OCI-LY3 (cell line): ENCODE data around the gene TOM1.

Source experiments
- H2AFZ ChIP-seq: fragments of 200-600, 300-600 bp; shearing (Covaris generic); 2 replicates; pipeline ENCODE4 v1.6.0; 2014; ENCODE audit warnings: antibody characterized with exemption, low read depth, low read length
- H3K27ac ChIP-seq: fragments of 200-600, 300-600 bp; sonication (generic); 2 replicates; pipeline ENCODE4 v1.5.1; 2014; ENCODE audit warnings: mild to moderate bottlenecking, low read length, moderate library complexity, mixed read lengths
- H3K27me3 ChIP-seq: fragments of 200-600, 300-600 bp; sonication (generic); 2 replicates; pipeline ENCODE4 v1.6.1; 2014; ENCODE audit warnings: low read depth, low read length, mixed read lengths
- H3K36me3 ChIP-seq: fragments of 200-600, 300-600 bp; sonication (generic); replicated peaks from 2 replicates; pipeline ENCODE3; 2014; ENCODE audit warnings: low read depth, low read length, mixed read lengths
- H3K4me1 ChIP-seq: fragments of 300-600, 200-600 bp; sonication (generic); 2 replicates; pipeline ENCODE4 v1.6.1; 2014; ENCODE audit warnings: low read length, mixed read lengths
- H3K4me2 ChIP-seq: fragments of 200-600, 300-600 bp; sonication (generic); 2 replicates; pipeline ENCODE4 v1.6.1; 2014; ENCODE audit warnings: low read length, mixed read lengths
- H3K4me3 ChIP-seq: fragments of 300-600, 200-600 bp; sonication (generic); 2 replicates; pipeline ENCODE4 v1.5.1; 2014; ENCODE audit warnings: antibody characterized with exemption, mild to moderate bottlenecking, low read length, moderate library complexity
- H3K79me2 ChIP-seq: fragments of 300-600, 200-600 bp; shearing (Covaris generic); 2 replicates; pipeline ENCODE4 v1.6.1; 2014; ENCODE audit warnings: mild to moderate bottlenecking, low read length, mixed read lengths
- H3K9ac ChIP-seq: fragments of 300-600, 200-600 bp; shearing (Covaris generic); 2 replicates; pipeline ENCODE4 v1.6.0; 2014; ENCODE audit warnings: mild to moderate bottlenecking, low read length, moderate library complexity
- H3K9me3 ChIP-seq: fragments of 200-600, 300-600 bp; shearing (Covaris generic); 2 replicates; pipeline ENCODE4 v1.6.1; 2014; ENCODE audit warnings: low read length, mixed read lengths; ENCODE audit not compliant: insufficient read depth
- H4K20me1 ChIP-seq: fragments of 200-600, 300-600 bp; sonication (generic); 2 replicates; pipeline ENCODE4 v1.6.1; 2016; ENCODE audit warnings: low read length, mixed read lengths; ENCODE audit not compliant: insufficient read depth
- EZH2phosphoT487 ChIP-seq: fragments of 200-600 bp; shearing (Covaris generic); IDR thresholded peaks from 2 replicates; pipeline ENCODE4 v1.6.1; 2018; ENCODE audit warnings: antibody characterized with exemption, mixed run types, low read depth
- TF ChIP-seq, protein P1 (sequence below): fragments of 200-600, 300-600 bp; sonication (generic); IDR thresholded peaks from 2 replicates; pipeline ENCODE4 v1.5.1; 2014; ENCODE audit warnings: antibody characterized with exemption, low read length, low read depth

Gene TOM1

DNA sequence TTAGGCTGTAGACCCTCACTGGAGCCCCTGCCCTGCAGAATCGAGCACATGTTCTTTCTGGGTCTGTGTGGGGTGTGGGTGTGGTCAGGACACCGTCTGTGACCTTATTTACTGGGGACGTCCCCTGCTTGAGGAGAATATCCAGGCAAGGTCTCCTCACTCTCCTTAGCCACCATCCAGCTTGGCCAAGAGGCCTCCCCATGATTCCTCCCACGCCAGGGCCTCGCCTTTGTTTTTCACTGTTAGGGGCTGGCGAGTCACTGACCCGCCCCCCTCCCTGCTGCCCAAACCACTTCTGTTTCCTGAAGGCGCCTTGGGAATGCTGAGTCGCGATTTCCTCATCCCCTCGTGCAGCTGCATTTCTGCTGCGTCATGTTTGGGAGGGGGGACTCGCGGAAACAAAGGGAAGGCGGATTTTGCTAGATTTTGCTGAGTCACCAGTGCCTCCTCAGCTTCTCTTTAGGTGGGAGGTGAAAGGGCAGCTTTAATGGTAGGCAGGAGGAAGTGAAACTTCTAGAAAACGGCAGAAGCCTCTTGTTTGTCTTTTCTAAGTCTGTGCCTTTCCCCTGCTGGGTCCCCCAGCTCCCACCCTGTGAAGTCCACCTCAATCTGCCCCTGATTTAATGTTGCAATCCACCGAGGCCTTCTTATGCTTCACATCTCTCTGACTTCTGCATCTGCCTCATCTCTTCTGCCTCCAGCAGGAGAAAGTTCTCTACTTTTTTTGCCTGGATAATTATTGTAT, 77.2 kb downstream of the TOM1 start:
- Histone ChIP-seq H3K36me3 (no peaks in the 10 kb centered on the region), H3K9ac (peak overlapping the region; percentile 73), H3K27me3 (no peaks in the 10 kb centered on the region), H2AFZ (peak overlapping the region; percentile 31; the same call in 1 of the 2 replicates), H4K20me1 (no peaks in the 10 kb centered on the region), H3K27ac (peak overlapping the region; percentile 86), H3K9me3 (no peaks in the 10 kb centered on the region), H3K79me2 (peaks cover 9% of the 10 kb centered on the region), H3K4me2 (peak overlapping the region; percentile 81), H3K4me1 (peaks cover 58% of the 10 kb centered on the region), H3K4me3 (peak overlapping the region; percentile 54)
- TF ChIP-seq, protein P1, sequence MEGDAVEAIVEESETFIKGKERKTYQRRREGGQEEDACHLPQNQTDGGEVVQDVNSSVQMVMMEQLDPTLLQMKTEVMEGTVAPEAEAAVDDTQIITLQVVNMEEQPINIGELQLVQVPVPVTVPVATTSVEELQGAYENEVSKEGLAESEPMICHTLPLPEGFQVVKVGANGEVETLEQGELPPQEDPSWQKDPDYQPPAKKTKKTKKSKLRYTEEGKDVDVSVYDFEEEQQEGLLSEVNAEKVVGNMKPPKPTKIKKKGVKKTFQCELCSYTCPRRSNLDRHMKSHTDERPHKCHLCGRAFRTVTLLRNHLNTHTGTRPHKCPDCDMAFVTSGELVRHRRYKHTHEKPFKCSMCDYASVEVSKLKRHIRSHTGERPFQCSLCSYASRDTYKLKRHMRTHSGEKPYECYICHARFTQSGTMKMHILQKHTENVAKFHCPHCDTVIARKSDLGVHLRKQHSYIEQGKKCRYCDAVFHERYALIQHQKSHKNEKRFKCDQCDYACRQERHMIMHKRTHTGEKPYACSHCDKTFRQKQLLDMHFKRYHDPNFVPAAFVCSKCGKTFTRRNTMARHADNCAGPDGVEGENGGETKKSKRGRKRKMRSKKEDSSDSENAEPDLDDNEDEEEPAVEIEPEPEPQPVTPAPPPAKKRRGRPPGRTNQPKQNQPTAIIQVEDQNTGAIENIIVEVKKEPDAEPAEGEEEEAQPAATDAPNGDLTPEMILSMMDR, result no peak
- TF ChIP-seq EZH2phosphoT487, result no peak

DNA sequence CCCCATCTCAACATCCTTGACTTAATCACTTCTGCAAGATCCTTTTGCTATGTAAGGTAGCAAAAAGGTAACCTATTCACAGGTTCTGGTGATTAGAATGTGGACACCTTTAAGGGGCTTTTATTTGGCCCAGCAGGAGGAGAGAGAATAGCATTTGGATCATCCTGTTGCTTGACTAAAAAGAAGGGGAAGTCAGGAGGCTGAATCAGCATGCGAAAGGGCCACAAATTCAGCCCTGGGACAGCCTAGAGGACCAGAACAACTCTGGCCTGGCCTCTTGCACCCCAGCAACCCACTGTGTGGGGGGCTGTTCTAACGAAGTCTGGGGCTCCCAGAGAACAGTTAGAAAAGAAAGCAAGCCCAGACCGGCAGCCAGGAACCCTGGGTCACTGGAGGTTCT, 78.0 kb downstream of the TOM1 start:
- H3K27ac ChIP-seq, result peak overlapping the region; percentile 86
- H3K4me2 ChIP-seq, result peak overlapping the region; percentile 81
- peaks cover 57% of the 10 kb centered on the region for H3K4me1 ChIP-seq

DNA sequence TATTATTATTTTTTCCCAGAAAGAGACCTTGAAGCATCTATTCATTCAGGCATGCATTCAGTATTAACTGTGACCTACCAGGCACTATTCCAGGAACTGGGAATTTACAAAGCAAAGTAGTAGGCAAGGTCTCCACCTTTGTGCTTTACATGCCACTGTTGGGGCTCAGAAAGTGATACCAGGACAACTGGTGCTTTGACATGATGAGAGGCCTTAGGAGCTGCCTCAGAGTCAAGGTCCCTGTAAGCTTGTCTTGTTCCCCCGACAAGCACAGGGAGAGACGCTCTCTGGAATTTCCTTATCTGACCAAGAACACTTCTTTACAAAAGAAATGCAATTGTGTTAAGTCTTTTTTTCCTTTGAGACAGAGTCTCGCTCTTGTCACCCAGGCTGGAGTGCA, 78.9 kb downstream of the TOM1 start:
- peak overlapping the region; percentile 86; the same call in 1 of the 2 replicates for H3K27ac ChIP-seq
- H4K20me1 ChIP-seq, result peaks cover 9% of the 10 kb centered on the region; the same call in 1 of the 2 replicates
- H3K36me3 ChIP-seq, result peaks cover 9% of the 10 kb centered on the region
- TF ChIP-seq, protein P1, result no peak
- no peak for TF ChIP-seq EZH2phosphoT487
- H3K4me2 ChIP-seq, result no peak overlapping the region
- no peak overlapping the region for H2AFZ ChIP-seq
- H3K79me2 ChIP-seq, result peaks cover 22% of the 10 kb centered on the region
- no peak overlapping the region for H3K4me3 ChIP-seq
- no peaks in the 10 kb centered on the region for H3K27me3 ChIP-seq
- peaks cover 66% of the 10 kb centered on the region for H3K4me1 ChIP-seq
- no peak overlapping the region for H3K9ac ChIP-seq
- H3K9me3 ChIP-seq, result no peaks in the 10 kb centered on the region

More for the DNA sequence above, 78.0 kb downstream of the TOM1 start:
- Histone ChIP-seq H3K27me3 (no peaks in the 10 kb centered on the region), H3K79me2 (peaks cover 13% of the 10 kb centered on the region), H4K20me1 (peaks cover under 1% of the 10 kb centered on the region; the same call in 1 of the 2 replicates), H3K36me3 (peaks cover under 1% of the 10 kb centered on the region), H3K4me3 (peak overlapping the region; percentile 27; the same call in 1 of the 2 replicates), H3K9ac (peak overlapping the region; percentile 73), H2AFZ (no peak overlapping the region), H3K9me3 (no peaks in the 10 kb centered on the region)
- TF ChIP-seq, protein P1, result no peak
- TF ChIP-seq EZH2phosphoT487, result no peak

DNA sequence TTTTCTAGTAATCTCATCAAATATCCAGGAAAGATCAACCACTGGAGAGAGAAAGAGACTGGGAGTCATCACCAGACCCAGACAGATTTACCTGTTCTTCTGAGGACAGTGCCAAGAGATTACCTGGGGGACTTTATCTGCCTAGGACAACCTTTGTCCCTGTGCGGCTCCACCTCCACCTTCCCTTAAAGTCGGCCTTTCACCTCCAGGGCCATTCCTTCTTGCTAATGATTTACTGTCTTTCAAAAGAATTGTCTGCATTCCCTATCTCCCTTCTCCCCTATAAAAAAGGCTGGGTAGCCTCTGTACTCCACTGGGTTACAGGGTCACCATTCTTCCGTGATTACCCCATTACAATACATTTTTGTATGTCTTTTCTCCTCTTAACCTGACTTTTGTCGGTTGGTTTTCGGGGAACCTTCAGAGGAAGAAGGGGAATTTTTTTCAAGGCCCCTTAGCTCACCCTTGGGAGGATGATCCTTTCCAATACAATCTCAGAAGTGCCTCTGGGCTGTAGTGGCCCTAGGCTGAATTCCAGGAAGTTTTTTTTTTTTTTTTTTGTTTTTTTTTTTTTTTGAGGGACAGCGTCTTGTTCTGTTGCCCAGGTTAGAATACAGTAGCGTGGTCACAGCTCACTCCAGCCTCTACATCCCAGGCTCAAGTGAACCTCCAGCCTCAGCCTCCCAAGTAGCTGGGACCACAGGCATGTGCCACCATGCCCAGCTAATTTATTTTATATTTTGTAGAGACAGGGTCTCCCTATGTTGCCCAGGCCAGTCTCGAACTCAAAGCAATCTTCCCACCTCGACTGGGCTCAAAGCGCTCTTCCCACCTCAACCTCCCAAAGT, 79.7 kb downstream of the TOM1 start:
- Histone ChIP-seq H3K79me2 (peaks cover 23% of the 10 kb centered on the region), H3K27me3 (no peaks in the 10 kb centered on the region), H2AFZ (no peak overlapping the region), H3K9me3 (no peaks in the 10 kb centered on the region), H3K4me3 (no peak overlapping the region), H4K20me1 (peaks cover 9% of the 10 kb centered on the region; the same call in 1 of the 2 replicates), H3K27ac (no peak overlapping the region), H3K4me1 (peaks cover 66% of the 10 kb centered on the region), H3K9ac (no peak overlapping the region), H3K36me3 (peaks cover 16% of the 10 kb centered on the region), H3K4me2 (no peak overlapping the region)
- TF ChIP-seq, protein P1, result no peak
